Measurements from ENCODE around the gene CHCHD2. TPM values are rescaled to one million over a fixed set of nuclear protein-coding genes. Genes with fewer than 3 reads are reported as not detected.
"Not testable (repeated sequence)": the region's sequence is repeated elsewhere in the genome, so short reads cannot be mapped to it uniquely, and the experiment has no call there.

CHCHD2 gene
- total and polyA plus RNA-seq, 9 of the 15 experiments (the other 6 are each of a cell fraction or from before 2014, with no cell fraction given), result 145 to 1,044 (median 648) TPM

GRCh38 chr7:56092789-56093531 is 13.3 kb downstream of the CHCHD2 start, which contains the start of gene PHKG1 (continued):
- TF ChIP-seq MGA (IDR thresholded peaks at IDR 0.05) (no peak), NFIC (IDR thresholded peaks at IDR 0.05) (0 out of 2 replicates have a peak, but pooled peaks have one; percentile 19), ZNF23 (CRISPR knock-in tag; IDR thresholded peaks at IDR 0.05) (no peak), TEAD2 (tag; IDR thresholded peaks at IDR 0.05) (no peak), SMC3 (conservative IDR thresholded peaks at IDR 0.05; ENCODE audit: insufficient read depth, low read depth, low read length) (0 out of 2 replicates have a peak, but pooled peaks have one; percentile 24), C11orf30 (IDR thresholded peaks at IDR 0.05; ENCODE audit: low read depth) (no peak), ZNF655 (CRISPR knock-in tag; IDR thresholded peaks at IDR 0.05) (no peak)

GRCh38 chr7:56092388-56092787 is 13.9 kb downstream of the CHCHD2 start:
- H3K27ac ChIP-seq (ENCODE audit: extremely low read depth, low read depth, low read length); H3K36me3 ChIP-seq (ENCODE audit: control insufficient read depth, insufficient read depth, low read length); H3K4me3 ChIP-seq; H3K27me3 ChIP-seq (ENCODE audit: control insufficient read depth in 2 of 2, insufficient read depth in 2 of 2, low read length in 2 of 2); DNase-seq (ENCODE audit: extremely low read depth in 1 of 4, low spot score in 3 of 4); in situ Hi-C loops (cut with MboI); CTCF ChIA-PET (ENCODE audit: low intra/inter-chr PET ratio); H3K79me2 ChIP-seq (ENCODE audit: control insufficient read depth, insufficient read depth, low read length); H2AFZ ChIP-seq (ENCODE audit: low read depth, low read length); H4K20me1 ChIP-seq (replicated peaks; ENCODE audit: control insufficient read depth, insufficient read depth, low read length); intact Hi-C loops (cut with micrococcal nuclease); H3K9me1 ChIP-seq (ENCODE audit: control insufficient read depth, insufficient read depth, low read length); H3K9ac ChIP-seq (ENCODE audit: insufficient read depth in 1 of 2, low read depth in 2 of 2, low read length in 2 of 2); H3K4me2 ChIP-seq (ENCODE audit: insufficient read depth, low read length); FAIRE-seq; H3K4me1 ChIP-seq (replicated peaks in 1 of 2; ENCODE audit: control insufficient read depth in 2 of 2, insufficient read depth in 2 of 2, low read length in 2 of 2); ATAC-seq; H3K9me3 ChIP-seq (replicated peaks; ENCODE audit: control insufficient read depth, insufficient read depth, low read depth, low read length); BruUV-seq (replicated peaks): not testable (repeated sequence)
- WGBS (ENCODE audit: insufficient coverage, low coverage, missing lambda C conversion rate), result 73% methylated on average over 4 of the region's 6 CpGs
- POLR2A ChIA-PET, result interaction anchor here (0.9 to 3.3 kb wide), 2 partner anchors 9 to 14 kb away, joined by 4 to 16 read pairs; no protein-coding TSS in a partner anchor

Measured in K562 (cell line).